Forelimb muscle (tissue), 1 donor: ENCODE results near the gene BCL2. TPM values are rescaled to one million over a fixed set of nuclear protein-coding genes. Genes with fewer than 3 reads are reported as not detected.

ENCODE experiments used
- DNase-seq: peaks from one replicate; pipeline ENCODE4 v3.0.0-alpha.2; 2013; ENCODE audit warnings: low read depth
- polyA plus RNA-seq: library from polyadenylated mRNA; unstranded; fragments of 120-200 nt; gene quantifications from one replicate; pipeline ENCODE4 v1.2.1, GENCODE V29; 2013; ENCODE audit not compliant: insufficient read length

Gene BCL2
- polyA plus RNA-seq, 1 donor = 13.1 TPM

DNA sequence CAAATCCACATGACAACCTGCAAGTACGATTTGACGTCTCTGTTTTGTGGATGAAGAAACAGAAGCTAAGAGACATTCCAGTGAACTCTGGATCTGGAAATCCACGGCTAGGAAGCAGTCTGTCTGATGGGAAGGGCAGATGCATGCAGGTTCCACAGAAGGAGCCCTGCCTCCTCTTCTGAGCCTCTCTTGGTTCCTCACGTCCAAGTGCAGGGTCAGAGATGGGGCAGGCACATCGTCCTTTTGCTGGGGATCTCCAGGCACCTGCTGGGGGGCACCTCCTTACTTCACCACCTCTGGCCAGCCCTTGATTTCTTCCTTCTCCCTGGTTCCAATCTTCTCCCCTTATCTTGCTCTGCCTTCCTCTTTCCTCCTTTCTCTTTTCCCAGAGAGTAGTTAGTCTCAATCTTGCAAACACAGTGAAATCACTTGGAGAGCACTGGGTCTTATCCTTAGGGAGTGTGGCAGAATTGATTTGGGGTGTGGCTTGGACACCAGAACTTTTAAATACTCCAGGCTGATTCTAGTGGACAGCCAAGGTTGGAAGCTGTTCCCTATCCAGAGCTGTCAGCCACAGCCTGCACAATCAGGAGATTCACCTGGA is 137.8 kb downstream of the BCL2 start:
- no peak for DNase-seq

DNA sequence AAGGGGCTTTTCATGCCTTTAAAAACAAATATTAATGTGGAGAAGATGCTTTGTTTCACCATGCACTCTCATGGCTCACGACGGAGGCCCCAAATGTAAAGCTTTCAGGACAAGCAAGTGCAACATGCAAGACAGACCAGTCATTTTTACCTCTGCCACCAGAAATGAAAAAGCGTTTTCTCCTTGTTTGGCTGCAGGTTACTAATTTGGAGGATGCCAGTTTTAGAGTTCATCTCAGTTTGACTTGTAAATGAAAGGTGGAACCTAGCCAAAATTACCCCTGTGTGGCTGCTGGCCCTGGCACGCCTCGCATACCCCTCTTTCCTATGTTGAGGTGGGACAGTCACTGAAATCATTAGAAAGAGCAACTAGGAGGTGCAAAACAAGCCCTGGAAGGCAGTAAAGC is 138.6 kb downstream of the BCL2 start:
- no peak for DNase-seq

DNA sequence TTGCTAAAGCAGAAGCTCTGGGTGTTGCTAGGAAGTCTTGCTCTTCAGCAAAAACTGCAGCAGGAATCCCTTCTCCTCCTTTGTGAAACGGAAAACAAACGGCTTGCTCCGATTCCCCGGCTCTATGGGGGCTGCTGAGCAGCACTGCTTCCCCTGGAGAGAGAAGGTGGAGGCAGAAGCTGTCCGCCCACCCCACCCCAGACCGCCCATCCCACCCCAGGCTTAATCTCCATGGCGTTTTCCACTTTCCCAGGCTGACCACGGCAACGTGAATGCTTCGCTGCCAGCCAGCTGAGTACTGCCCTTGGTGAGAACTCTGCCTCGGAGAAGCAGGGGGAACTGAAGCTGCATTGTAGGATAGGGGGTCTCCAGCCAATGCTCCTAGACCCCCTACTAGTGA is 139.2 kb downstream of the BCL2 start:
- no peak for DNase-seq

- no peak for DNase-seq
These were observed 140.1 kb downstream of the BCL2 start for GRCh38 chr18:63179422-63179821.

DNA sequence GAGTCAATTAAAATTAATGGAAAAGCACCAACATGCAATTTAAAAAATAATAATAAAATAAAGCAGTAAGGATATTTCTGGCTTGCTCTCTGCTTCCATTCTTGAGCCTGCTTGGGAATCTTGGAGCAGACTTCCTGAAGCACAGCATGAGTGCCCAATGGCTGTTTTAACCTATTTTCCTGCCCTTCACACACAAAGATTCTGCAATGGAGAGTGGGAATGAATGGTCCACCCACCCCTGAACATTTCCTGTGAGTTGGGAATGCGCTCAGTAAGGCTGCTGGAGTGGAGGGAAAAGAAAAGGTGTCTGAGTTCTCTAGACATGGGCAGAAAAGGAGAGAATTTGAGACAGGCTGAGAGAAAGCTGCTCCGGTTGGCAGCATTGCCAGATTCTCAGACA is 140.6 kb downstream of the BCL2 start:
- DNase-seq = no peak

DNA sequence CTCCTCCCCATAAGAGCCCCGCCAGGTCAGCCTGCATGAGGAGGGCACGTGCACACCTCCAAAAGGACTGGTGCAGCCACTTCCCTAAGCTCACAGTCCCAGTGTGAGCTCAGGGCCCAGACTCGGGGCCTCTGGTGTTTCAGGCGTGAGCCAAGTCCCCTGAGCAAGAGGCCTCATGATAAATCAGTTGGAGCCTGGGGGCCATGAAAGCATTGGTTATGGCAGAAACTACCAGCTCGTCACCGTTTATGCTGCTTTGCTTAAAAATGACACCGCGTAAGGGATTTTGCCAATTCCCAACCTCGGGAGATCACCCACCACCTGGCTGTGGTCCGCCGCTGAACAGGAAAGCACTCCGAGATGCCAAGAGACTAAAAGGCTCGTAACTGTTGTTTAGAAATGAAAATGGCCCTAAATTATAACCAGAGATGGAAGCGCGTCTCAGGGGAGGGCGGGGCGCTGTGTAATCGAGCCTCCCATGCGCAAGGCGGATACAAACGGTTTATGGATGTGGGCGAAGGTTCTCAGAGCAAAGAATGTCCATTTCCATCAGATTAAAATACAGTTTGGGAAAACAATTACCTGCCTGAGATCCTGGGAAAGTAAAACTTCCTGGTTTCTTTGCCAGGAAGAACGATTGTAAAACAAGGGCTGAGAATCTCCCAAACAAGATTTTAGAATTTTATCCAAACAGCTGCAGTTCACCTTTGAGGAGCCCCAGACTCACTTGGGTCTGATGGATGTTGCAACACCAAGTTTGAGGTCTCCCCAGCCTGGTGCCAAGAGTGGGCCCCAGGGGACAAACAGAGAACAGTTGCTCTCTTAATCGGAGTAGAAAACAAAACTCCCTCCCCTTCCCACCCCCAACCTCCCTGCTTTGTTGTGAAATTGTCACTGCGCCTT is 141.4 kb downstream of the BCL2 start:
- DNase-seq = no peak

GRCh38 chr18:63177259-63177658 is 142.3 kb downstream of the BCL2 start:
- DNase-seq = no peak

DNA sequence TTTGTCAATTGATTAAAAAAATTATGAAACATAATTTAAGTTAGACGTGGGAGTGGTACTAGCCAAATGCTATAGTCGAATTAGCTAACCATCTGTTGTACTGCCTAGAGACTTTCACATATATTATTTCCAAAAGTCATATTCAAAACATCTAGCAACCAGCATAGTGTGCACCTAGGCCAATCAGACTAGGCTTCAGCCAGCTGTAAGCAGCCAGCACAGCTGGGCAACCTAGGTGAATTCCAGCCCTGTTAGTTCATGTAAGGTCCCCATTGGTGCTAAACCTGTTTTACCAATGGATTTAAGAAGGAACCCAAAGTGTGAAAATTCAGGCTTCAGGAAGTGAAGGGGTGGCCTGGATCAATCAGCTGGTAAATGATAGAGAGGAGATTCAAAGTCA is 144.3 kb downstream of the BCL2 start:
- no peak for DNase-seq

GRCh38 chr18:63173983-63174382 is 145.6 kb downstream of the BCL2 start:
- no peak for DNase-seq

GRCh38 chr18:63169853-63170252 is 149.7 kb downstream of the BCL2 start:
- DNase-seq = no peak

GRCh38 chr18:63168287-63168686 is 151.3 kb downstream of the BCL2 start:
- DNase-seq = no peak

DNA sequence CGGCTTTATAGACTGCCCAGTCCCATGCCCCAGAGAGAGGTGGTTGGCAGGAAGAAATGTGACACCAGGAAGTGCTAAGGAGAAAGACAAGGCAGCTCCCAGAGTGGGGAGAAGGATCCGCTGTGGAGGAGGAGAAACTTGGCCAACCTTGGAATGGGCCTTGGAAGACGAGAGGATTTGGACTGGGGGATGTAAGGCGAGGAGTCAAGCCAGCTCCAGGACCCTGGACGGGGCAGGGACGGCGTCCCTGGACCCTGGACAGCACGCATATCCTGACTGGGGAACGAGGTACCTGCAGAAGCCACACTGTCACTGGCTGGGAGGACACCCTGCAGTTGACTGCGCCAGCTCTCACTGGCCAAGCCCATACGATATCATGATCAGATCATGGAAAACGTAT is 153.4 kb downstream of the BCL2 start:
- no peak for DNase-seq

DNA sequence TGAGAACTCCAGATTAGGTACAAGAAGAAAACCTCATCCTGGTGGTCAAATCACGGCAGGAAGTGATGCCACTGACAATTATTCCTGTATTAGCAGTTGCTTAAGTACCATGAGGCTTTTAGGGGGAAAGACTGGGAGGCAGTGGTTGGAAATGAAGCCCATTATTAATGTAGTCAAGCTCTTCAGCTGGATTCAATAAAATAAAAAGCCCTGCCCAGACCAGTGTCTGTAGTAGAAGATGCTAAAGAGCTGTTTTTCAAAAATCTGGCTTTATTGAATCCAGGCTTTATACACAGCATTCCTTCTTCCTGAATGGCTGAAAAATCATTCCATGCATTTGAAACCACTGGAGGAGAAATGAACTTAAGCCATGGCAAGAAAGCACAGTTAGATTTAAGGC is 155.2 kb downstream of the BCL2 start:
- DNase-seq = no peak

GRCh38 chr18:63162271-63163014 is 157.1 kb downstream of the BCL2 start:
- DNase-seq = no peak

GRCh38 chr18:63161761-63162195 is 157.8 kb downstream of the BCL2 start:
- DNase-seq = no peak

DNA sequence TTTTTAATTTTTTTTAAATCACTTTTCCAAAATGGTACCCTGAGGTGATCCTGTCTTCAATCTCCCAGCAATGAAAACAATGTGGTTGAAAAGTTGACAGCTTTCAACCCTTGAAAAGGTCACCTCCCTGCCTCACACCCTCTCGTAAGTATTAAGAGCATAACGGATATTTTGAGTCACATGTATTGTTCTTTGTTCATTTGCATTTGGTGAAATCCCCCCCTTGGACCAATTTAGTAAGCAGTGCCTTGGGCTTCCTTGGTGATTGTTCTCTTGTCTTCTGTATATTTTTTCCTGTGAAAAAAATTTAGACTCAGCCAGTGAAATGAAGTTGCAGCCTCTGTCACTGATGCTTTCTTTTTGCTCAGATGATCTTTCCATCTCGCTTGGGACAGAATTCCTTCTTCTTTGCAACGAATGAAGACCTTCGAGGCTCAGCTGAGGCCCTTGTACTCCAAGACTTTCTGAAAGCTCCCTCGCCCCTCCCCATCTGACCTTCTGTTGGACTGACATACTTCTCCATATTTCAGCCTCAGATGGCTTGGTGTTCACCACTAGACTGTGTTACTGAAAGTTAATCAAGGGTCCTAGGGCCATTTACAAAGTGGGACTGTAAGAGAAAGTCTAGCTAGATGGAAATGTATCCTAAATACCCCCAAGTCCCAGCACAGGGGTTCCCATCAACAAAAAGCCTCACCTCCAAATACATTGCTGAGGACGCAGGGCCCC is 158.4 kb downstream of the BCL2 start:
- DNase-seq = no peak

DNA sequence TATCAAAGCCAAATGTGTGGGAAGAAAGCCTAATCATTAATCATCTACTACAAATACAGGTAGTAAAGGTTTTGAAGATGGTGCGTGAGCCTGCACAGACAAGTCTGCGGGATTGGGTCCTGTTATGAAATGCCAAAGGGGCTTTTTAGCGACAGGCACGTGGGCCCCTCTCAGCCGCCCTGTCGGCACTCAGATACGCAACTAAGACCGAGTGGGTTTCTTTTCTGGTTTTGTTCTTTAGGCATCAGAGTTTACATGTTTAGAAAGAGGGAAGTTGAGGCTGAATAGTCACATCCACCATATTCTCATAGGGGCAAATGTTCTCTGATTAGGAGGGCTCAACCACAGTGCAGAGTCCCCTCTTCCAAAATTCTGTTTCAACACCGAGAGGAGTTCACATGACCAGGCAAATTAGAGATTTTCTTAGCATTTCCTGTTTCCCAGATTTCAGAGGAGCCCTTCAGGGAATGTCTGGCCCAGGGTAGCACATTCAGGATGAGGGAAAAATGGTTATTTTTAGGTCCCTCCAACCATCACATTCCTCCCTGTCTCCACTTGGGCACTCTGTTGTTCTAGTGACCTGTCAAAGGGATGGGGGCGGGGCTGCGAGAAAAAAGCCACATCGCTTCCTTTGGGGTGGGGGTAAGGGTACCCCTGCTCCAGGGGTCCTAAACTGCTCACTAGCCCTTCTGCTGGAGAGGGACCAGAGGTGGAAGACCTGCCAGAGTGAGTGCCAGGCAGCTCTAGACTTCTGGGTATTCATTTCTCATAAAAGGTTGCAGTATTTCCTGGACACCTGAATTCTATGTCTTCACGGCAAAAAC is 159.2 kb downstream of the BCL2 start:
- DNase-seq = no peak

- no peak for DNase-seq
These were observed 160.0 kb downstream of the BCL2 start for GRCh38 chr18:63159590-63159989.

DNA sequence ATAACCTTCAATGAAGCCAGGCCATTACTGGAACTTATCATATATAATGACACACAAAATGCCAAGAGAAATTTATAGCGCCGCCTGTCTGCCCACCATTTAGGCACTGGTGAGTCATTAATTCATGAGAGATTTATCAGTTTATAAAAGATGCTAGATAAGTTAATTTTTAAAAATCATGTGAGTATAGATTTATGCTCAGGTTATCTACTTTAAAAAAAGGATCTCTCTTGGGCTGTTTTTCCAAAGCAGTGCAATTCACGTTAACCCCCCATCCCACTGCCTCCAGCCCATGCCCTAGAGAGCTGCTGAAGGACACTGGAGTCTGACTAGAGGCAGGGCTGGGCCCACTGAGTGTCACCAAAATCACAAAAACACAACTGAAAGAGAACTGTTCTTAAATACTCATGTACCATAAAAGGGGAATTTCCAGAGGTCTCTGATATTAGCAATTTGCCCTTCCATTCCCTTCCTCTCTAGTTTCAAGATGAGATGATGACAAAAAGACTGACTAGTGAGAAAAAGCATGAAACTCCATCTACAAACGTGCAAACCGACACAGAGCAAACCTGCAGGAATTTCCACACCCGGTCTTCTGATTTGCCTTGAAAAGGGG is 160.8 kb downstream of the BCL2 start:
- no peak for DNase-seq

DNA sequence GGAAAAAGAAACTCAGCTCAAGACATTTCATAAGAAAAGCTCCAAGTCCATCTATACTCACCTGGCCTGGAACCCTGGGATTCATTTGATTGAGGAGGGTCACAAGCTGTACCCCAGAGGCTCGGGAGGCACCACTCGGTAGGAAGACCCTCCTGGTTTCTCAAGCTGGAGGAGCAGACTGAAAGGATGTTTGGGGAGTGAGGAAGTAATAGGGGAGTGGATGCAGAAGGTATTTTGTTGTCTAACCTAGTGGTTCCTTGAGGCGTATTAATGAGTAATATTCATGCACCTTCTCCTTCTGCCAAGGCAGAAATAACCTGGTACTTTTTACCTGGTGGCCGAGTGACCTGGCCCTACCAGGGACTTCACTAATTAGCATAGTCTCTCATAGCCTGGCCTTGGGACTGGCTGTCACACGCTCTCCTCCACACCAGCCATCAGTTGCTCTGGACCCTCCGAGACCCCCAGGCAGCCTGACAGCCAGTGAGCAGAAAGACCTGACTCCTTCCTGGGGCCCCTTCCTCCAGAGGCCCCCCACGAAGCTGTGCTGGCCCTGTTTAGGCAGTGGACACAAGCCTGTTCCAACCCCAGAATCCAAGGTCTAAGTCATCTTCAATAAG is 161.4 kb downstream of the BCL2 start:
- DNase-seq = no peak
